Midbrain (tissue), 1 donor: Measurements from ENCODE around the gene PGA5.
"Not testable (repeated sequence)": the region's sequence is repeated elsewhere in the genome, so short reads cannot be mapped to it uniquely, and the experiment has no call there.

Source experiments
- DNase-seq: peaks from one replicate; lab custom pipeline; 2025; lab: John Stamatoyannopoulos, UW

The PGA5 gene

GRCh38 chr11:61226457-61227137 lies 14.4 kb upstream of the PGA5 start:
- not testable (repeated sequence) for DNase-seq

- DNase-seq: not testable (repeated sequence)
These were observed 11.5 kb upstream of the PGA5 start for GRCh38 chr11:61229458-61229857.

- not testable (repeated sequence) for DNase-seq
These were observed 9.9 kb upstream of the PGA5 start for GRCh38 chr11:61231033-61231432.

GRCh38 chr11:61231585-61231984 lies 9.4 kb upstream of the PGA5 start:
- not testable (repeated sequence) for DNase-seq

GRCh38 chr11:61232548-61233145 lies 8.3 kb upstream of the PGA5 start:
- not testable (repeated sequence) for DNase-seq

- not testable (repeated sequence) for DNase-seq
These were observed 3.8 kb upstream of the PGA5 start for GRCh38 chr11:61237130-61237529.

- DNase-seq: not testable (repeated sequence)
These were observed 687 bp upstream of the PGA5 start for GRCh38 chr11:61240288-61240687.

GRCh38 chr11:61241526-61241925 lies 551 bp downstream of the PGA5 start:
- DNase-seq: not testable (repeated sequence)

- DNase-seq: not testable (repeated sequence)
These were observed 4.4 kb downstream of the PGA5 start for GRCh38 chr11:61245284-61245964.

GRCh38 chr11:61248071-61248470 lies 7.1 kb downstream of the PGA5 start:
- not testable (repeated sequence) for DNase-seq

- not testable (repeated sequence) for DNase-seq
These were observed 8.2 kb downstream of the PGA5 start for GRCh38 chr11:61249201-61249600.

GRCh38 chr11:61250796-61251765 lies 10.1 kb downstream of the PGA5 start:
- DNase-seq: not testable (repeated sequence)

GRCh38 chr11:61252332-61252731 lies 11.4 kb downstream of the PGA5 start:
- DNase-seq: not testable (repeated sequence)

- DNase-seq: peak; percentile 51
These were observed 13.5 kb downstream of the PGA5 start for GRCh38 chr11:61254403-61255025.

- no peak for DNase-seq
These were observed 15.9 kb downstream of the PGA5 start for GRCh38 chr11:61256710-61257482.

- DNase-seq: no peak
These were observed 17.6 kb downstream of the PGA5 start for GRCh38 chr11:61258546-61258945.

GRCh38 chr11:61259363-61259762 lies 18.4 kb downstream of the PGA5 start:
- DNase-seq: no peak

- no peak for DNase-seq
These were observed 23.4 kb downstream of the PGA5 start for GRCh38 chr11:61264371-61264770.

GRCh38 chr11:61264795-61265194 lies 23.8 kb downstream of the PGA5 start:
- DNase-seq: no peak

- no peak for DNase-seq
These were observed 24.4 kb downstream of the PGA5 start for GRCh38 chr11:61265357-61265756.

- no peak for DNase-seq
These were observed 25.6 kb downstream of the PGA5 start for GRCh38 chr11:61266602-61267001.
